SK-N-SH treated with all-trans-retinoic acid at 6 μM for 48 hours (cell line): ENCODE results near the gene CYP8B1.

ENCODE experiments used
- ATAC-seq: fragments of 200-7000 bp; cut with Tn5 transposase; 3 replicates; pipeline ENCODE4 v1.9.1; 2020; ENCODE audit warnings: mild to moderate bottlenecking, moderate library complexity
- ARNTL ChIP-seq: fragments of 450-650 bp; formaldehyde crosslinking; IDR thresholded peaks from 2 replicates; pipeline ENCODE4 v1.5.0; 2020; ENCODE audit warnings: low read depth, mild to moderate bottlenecking, moderate library complexity, borderline replicate concordance
- BACH2 ChIP-seq: fragments of 250-450 bp; sonication (Bioruptor Pico); IDR thresholded peaks from 2 replicates; pipeline ENCODE4 v1.9.0; 2021; ENCODE audit warnings: mild to moderate bottlenecking, borderline replicate concordance
- CSDC2 ChIP-seq: fragments of 250-450 bp; sonication (Bioruptor Pico); IDR thresholded peaks from 2 replicates; pipeline ENCODE4 v1.5.0; 2020; ENCODE audit warnings: mild to moderate bottlenecking, moderate library complexity
- CSRNP3 ChIP-seq: fragments of 250-450 bp; sonication (Bioruptor Pico); IDR thresholded peaks from 2 replicates; pipeline ENCODE4 v1.5.1; 2021; ENCODE audit warnings: mild to moderate bottlenecking, moderate library complexity
- ESRRG ChIP-seq: fragments of 250-450 bp; sonication (Bioruptor Pico); IDR thresholded peaks from 2 replicates; pipeline ENCODE4 v1.6.1; 2021; ENCODE audit warnings: mild to moderate bottlenecking
- GLIS3 ChIP-seq: fragments of 250-450 bp; sonication (Bioruptor Pico); IDR thresholded peaks from 2 replicates; pipeline ENCODE4 v1.5.0; 2020; ENCODE audit warnings: mild to moderate bottlenecking, moderate library complexity
- ISL1 ChIP-seq: fragments of 250-450 bp; sonication (Bioruptor Pico); IDR thresholded peaks from 2 replicates; pipeline ENCODE4 v2.1.2; 2022; ENCODE audit warnings: mild to moderate bottlenecking, moderate library complexity
- OSR1 ChIP-seq: fragments of 250-450 bp; sonication (Bioruptor Pico); IDR thresholded peaks from 2 replicates; pipeline ENCODE4 v1.8.0; 2022; ENCODE audit warnings: moderate library complexity, mild to moderate bottlenecking, inconsistent platforms
- PATZ1 ChIP-seq: fragments of 250-450 bp; sonication (Bioruptor Pico); IDR thresholded peaks from 2 replicates; pipeline ENCODE4 v1.8.0; 2020; ENCODE audit warnings: mild to moderate bottlenecking, moderate library complexity, borderline replicate concordance
- PPARA ChIP-seq: fragments of 250-450 bp; sonication (Bioruptor Pico); IDR thresholded peaks from 2 replicates; pipeline ENCODE4 v1.5.0; 2020; ENCODE audit warnings: mild to moderate bottlenecking, borderline replicate concordance
- RARB ChIP-seq: fragments of 250-450 bp; sonication (Bioruptor Pico); IDR thresholded peaks from 2 replicates; pipeline ENCODE4 v1.8.0; 2021; ENCODE audit warnings: mild to moderate bottlenecking, moderate library complexity
- SNAI2 ChIP-seq: fragments of 250-450 bp; sonication (Bioruptor Pico); IDR thresholded peaks from 2 replicates; pipeline ENCODE4 v1.5.0; 2020; ENCODE audit warnings: mild to moderate bottlenecking, moderate library complexity
- TCF4 ChIP-seq: fragments of 250-450 bp; sonication (Bioruptor Pico); IDR thresholded peaks from 2 replicates; pipeline ENCODE4 v1.8.0; 2021; ENCODE audit warnings: mild to moderate bottlenecking, moderate library complexity, borderline replicate concordance
- TSHZ2 ChIP-seq: fragments of 250-450 bp; sonication (Bioruptor Pico); IDR thresholded peaks from 2 replicates; pipeline ENCODE4 v1.5.0; 2020; ENCODE audit warnings: mild to moderate bottlenecking, moderate library complexity
- ZC3H10 ChIP-seq: fragments of 250-450 bp; sonication (Bioruptor Pico); IDR thresholded peaks from 2 replicates; pipeline ENCODE4 v1.5.1; 2021; ENCODE audit warnings: mild to moderate bottlenecking, moderate library complexity
- ZFP3 ChIP-seq: fragments of 250-450 bp; sonication (Bioruptor Pico); IDR thresholded peaks from 2 replicates; pipeline ENCODE4 v1.5.0; 2020; ENCODE audit warnings: mild to moderate bottlenecking, moderate library complexity
- ZFP30 ChIP-seq: fragments of 450-650 bp; formaldehyde crosslinking; IDR thresholded peaks from 2 replicates; pipeline ENCODE4 v1.5.0; 2022; ENCODE audit warnings: mild to moderate bottlenecking, moderate library complexity
- ZNF565 ChIP-seq: fragments of 450-650 bp; formaldehyde crosslinking; conservative IDR thresholded peaks from 2 replicates; pipeline ENCODE4 v1.5.0; 2020; ENCODE audit warnings: low read depth, mild to moderate bottlenecking, moderate library complexity
- ZNF70 ChIP-seq: fragments of 450-650 bp; formaldehyde crosslinking; IDR thresholded peaks from 2 replicates; pipeline ENCODE4 v1.5.0; 2020; ENCODE audit warnings: mild to moderate bottlenecking, moderate library complexity
- TF ChIP-seq, protein P1 (sequence below): fragments of 250-450 bp; sonication (Bioruptor Pico); IDR thresholded peaks from 2 replicates; pipeline ENCODE4 v1.5.1; 2020; ENCODE audit warnings: low read depth, mild to moderate bottlenecking, moderate library complexity

The CYP8B1 gene

GRCh38 chr3:42877881-42878280 is 2.2 kb upstream of the CYP8B1 start:
- TF ChIP-seq PATZ1 (CRISPR knock-in tag) (no peak), CSDC2 (CRISPR knock-in tag) (no peak), ISL1 (CRISPR knock-in tag) (no peak), CSRNP3 (no peak), ARNTL (CRISPR knock-in tag) (no peak), SNAI2 (CRISPR knock-in tag) (no peak), BACH2 (CRISPR knock-in tag) (no peak), ESRRG (CRISPR knock-in tag) (no peak)
- TF ChIP-seq, all 23 proteins: peak for 0
- no peak for ATAC-seq

GRCh38 chr3:42876940-42877720 is 1.5 kb upstream of the CYP8B1 start:
- ATAC-seq = no peak
- TF ChIP-seq CSDC2 (CRISPR knock-in tag) (no peak), ZFP3 (CRISPR knock-in tag) (no peak), ARNTL (CRISPR knock-in tag) (no peak), ZC3H10 (CRISPR knock-in tag) (no peak), ESRRG (CRISPR knock-in tag) (no peak), OSR1 (CRISPR knock-in tag) (no peak), PPARA (CRISPR knock-in tag) (no peak), RARB (no peak), CSRNP3 (no peak), BACH2 (CRISPR knock-in tag) (no peak), ZNF70 (CRISPR knock-in tag) (no peak), TCF4 (CRISPR knock-in tag) (no peak), GLIS3 (CRISPR knock-in tag) (no peak), PATZ1 (CRISPR knock-in tag) (no peak), ZFP30 (no peak), ZNF565 (no peak), ISL1 (CRISPR knock-in tag) (no peak), TSHZ2 (no peak)
- TF ChIP-seq, protein P1, sequence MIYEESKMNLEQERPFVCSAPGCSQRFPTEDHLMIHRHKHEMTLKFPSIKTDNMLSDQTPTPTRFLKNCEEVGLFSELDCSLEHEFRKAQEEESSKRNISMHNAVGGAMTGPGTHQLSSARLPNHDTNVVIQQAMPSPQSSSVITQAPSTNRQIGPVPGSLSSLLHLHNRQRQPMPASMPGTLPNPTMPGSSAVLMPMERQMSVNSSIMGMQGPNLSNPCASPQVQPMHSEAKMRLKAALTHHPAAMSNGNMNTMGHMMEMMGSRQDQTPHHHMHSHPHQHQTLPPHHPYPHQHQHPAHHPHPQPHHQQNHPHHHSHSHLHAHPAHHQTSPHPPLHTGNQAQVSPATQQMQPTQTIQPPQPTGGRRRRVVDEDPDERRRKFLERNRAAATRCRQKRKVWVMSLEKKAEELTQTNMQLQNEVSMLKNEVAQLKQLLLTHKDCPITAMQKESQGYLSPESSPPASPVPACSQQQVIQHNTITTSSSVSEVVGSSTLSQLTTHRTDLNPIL = no peak
